Liver (tissue), 9 donors: ENCODE data around the gene AQP3. TPM values are rescaled to one million over a fixed set of nuclear protein-coding genes. Genes with fewer than 3 reads are reported as not detected.
"Not testable (repeated sequence)": the region's sequence is repeated elsewhere in the genome, so short reads cannot be mapped to it uniquely, and the experiment has no call there.

Experiments used
- DNase-seq: peaks from one replicate; pipeline ENCODE4 v3.0.0-alpha.2; 2017; ENCODE audit warnings: low spot score
- H3K27ac ChIP-seq, 2 donors: one replicate each; pipeline ENCODE4 v1.7.0; 2013; ENCODE audit warnings: inconsistent platforms in 2 of 2, low read length in 2 of 2, control low read depth in 1 of 2, low read depth in 1 of 2, mild to moderate bottlenecking in 1 of 2
- H3K27me3 ChIP-seq, 4 donors: one replicate each; pipeline versions ENCODE4 v1.6.1 to v1.7.0; 2013; ENCODE audit warnings: low read length in 3 of 4, inconsistent platforms in 1 of 4, mild to moderate bottlenecking in 1 of 4, moderate library complexity in 1 of 4; ENCODE audit not compliant: control insufficient read depth in 4 of 4, insufficient read depth in 4 of 4
- H3K36me3 ChIP-seq, 4 donors: one replicate each; pipeline versions ENCODE4 v1.6.1 to v1.7.0; 2013; ENCODE audit warnings: low read length in 3 of 4, mild to moderate bottlenecking in 3 of 4, low read depth in 1 of 4, moderate library complexity in 1 of 4; ENCODE audit not compliant: control insufficient read depth in 4 of 4, insufficient read depth in 3 of 4
- H3K4me1 ChIP-seq, 4 donors: one replicate each; pipeline versions ENCODE4 v1.6.1 to v1.7.0; 2013; ENCODE audit warnings: low read length in 3 of 4, mild to moderate bottlenecking in 3 of 4, moderate library complexity in 1 of 4; ENCODE audit not compliant: control insufficient read depth in 4 of 4, insufficient read depth in 4 of 4
- H3K4me3 ChIP-seq, 3 donors: one replicate each; pipeline versions ENCODE4 v1.6.1 to v1.7.0; 2013; ENCODE audit warnings: low read length in 3 of 3, control low read depth in 1 of 3, low read depth in 1 of 3, mild to moderate bottlenecking in 1 of 3
- H3K9ac ChIP-seq, 2 donors: one replicate each; pipeline ENCODE4 v1.7.0; 2013; ENCODE audit warnings: low read length in 2 of 2, mild to moderate bottlenecking in 2 of 2, moderate library complexity in 2 of 2, control low read depth in 1 of 2, low read depth in 1 of 2
- H3K9me3 ChIP-seq, 4 donors: one replicate each; pipeline versions ENCODE4 v1.6.1 to v1.7.0; 2013; ENCODE audit warnings: low read length in 3 of 4; ENCODE audit not compliant: control insufficient read depth in 4 of 4
- EGR1 ChIP-seq, 2 donors: IDR thresholded peaks; 2 replicates each; pipeline ENCODE4 v1.6.1; 2016 to 2018; ENCODE audit warnings: antibody characterized with exemption in 2 of 2, low read depth in 2 of 2
- FOXA2 ChIP-seq: IDR thresholded peaks from 2 replicates; pipeline ENCODE4 v1.6.1; 2016; ENCODE audit warnings: antibody characterized with exemption
- HNF4A ChIP-seq, 2 donors: conservative IDR thresholded peaks; 2 replicates each; pipeline ENCODE4 v1.6.1; 2016; ENCODE audit warnings: antibody characterized with exemption in 2 of 2, mild to moderate bottlenecking in 2 of 2
- JUND ChIP-seq, 2 donors: IDR thresholded peaks; 2 replicates each; pipeline ENCODE4 v1.6.1; 2016; ENCODE audit warnings: antibody characterized with exemption in 2 of 2
- RAD21 ChIP-seq, 2 donors: IDR thresholded peaks; 2 replicates each; pipeline ENCODE4 v1.6.1; 2016; ENCODE audit warnings: antibody characterized with exemption in 2 of 2, mild to moderate bottlenecking in 2 of 2
- RXRA ChIP-seq, 2 donors: IDR thresholded peaks; 2 replicates each; pipeline ENCODE4 v1.6.1; 2017 to 2018; ENCODE audit warnings: antibody characterized with exemption in 2 of 2, mild to moderate bottlenecking in 1 of 2
- SP1 ChIP-seq: IDR thresholded peaks from 2 replicates; pipeline ENCODE4 v1.6.1; 2018; ENCODE audit warnings: antibody characterized with exemption, mild to moderate bottlenecking
- TAF1 ChIP-seq: conservative IDR thresholded peaks from 2 replicates; pipeline ENCODE4 v1.6.1; 2016; ENCODE audit warnings: antibody characterized with exemption, mild to moderate bottlenecking
- YY1 ChIP-seq: IDR thresholded peaks from 2 replicates; pipeline ENCODE4 v1.6.1; 2016; ENCODE audit warnings: antibody characterized with exemption, mild to moderate bottlenecking
- WGBS: extraction: QIAGEN DNeasy Blood & Tissue Kit; methylation state at CpG from one replicate; pipeline ENCODE4 v1.1.7; 2013; 5-methylcytosine and 5-hydroxymethylcytosine counted together
- polyA plus RNA-seq, 2 donors: library from polyadenylated mRNA; stranded (reverse) in 1 of 2; unstranded in 1 of 2; fragments of 200-250 nt in 1 of 2; fragments of >200 nt in 1 of 2; fragmentation: Nextera tagmentation in 1 of 2; extraction: Ambion mirVana in 1 of 2; gene quantifications; one replicate each; pipeline versions ENCODE4 v1.2.1 to v1.2.3, GENCODE V29; 2013 to 2015
- total RNA-seq, 2 donors: library from RNA; depleted of rRNA; stranded (reverse); fragments of >200 nt; gene quantifications; one replicate each; pipeline ENCODE4 v1.2.3, GENCODE V29; 2014
- TF ChIP-seq, protein P1 (sequence below): IDR thresholded peaks from 2 replicates; pipeline ENCODE4 v1.6.1; 2016; ENCODE audit warnings: antibody characterized with exemption, mild to moderate bottlenecking
- TF ChIP-seq, protein P2 (sequence below): IDR thresholded peaks from 2 replicates; pipeline ENCODE4 v1.6.1; 2016; ENCODE audit warnings: antibody characterized with exemption
- donor health status: healthy.
- donor health status: healthy.
- donor health status: healthy.
- donor health status: healthy.
- donor health status: healthy.

Gene AQP3
- total and polyA plus RNA-seq, 4 donors = 60.5 to 124 (median 87.4) TPM

DNA sequence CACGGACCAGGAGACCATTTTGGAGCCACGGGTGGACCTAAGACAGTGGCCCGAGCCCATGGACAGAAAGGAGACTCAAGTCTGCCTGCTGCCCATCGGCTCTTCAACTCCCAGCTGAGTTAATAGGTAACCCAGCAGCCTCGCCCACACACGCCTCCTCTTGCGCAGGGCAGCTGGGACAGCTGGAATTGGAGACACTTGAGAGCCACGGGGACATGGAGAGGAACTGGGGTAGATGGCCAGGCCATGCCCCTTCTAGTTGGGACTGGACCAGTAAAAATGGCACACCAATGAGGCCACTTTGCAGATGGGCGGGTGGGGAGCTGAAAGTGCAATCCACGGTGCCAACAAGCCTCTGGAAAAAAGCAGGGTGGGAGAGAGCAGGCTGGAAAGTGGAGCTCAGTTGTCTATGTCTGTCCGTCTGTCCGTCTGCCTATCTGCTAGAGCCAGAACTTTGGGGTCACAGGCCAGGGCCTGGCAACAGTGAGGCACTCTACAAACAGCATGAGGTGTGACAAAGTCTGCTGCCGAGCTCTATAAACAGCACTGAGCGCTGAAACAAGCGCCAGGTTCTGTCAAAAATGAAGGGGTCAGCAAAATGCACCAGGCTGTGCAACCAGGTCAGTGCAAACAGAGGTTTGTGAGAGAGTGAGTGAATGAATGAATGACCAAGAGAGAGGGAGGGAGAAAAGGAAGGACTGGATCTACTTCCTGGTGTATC lies 52.1 kb downstream of the AQP3 start:
- not testable (repeated sequence) for H3K36me3 ChIP-seq, H3K27me3 ChIP-seq, H3K9me3 ChIP-seq
- H3K27ac ChIP-seq = peak overlapping the region; percentile 87 to 88
- DNase-seq = peak; percentile 55
- peak overlapping the region in 2 of 3 donors; percentile 48 to 60 for H3K4me3 ChIP-seq
- 33% methylated on average over 15 of the region's 15 CpGs for WGBS
- peaks cover 5 to 30% (median 15%) of the 10 kb centered on the region in 4 donors for H3K4me1 ChIP-seq
- TF ChIP-seq, protein P1, sequence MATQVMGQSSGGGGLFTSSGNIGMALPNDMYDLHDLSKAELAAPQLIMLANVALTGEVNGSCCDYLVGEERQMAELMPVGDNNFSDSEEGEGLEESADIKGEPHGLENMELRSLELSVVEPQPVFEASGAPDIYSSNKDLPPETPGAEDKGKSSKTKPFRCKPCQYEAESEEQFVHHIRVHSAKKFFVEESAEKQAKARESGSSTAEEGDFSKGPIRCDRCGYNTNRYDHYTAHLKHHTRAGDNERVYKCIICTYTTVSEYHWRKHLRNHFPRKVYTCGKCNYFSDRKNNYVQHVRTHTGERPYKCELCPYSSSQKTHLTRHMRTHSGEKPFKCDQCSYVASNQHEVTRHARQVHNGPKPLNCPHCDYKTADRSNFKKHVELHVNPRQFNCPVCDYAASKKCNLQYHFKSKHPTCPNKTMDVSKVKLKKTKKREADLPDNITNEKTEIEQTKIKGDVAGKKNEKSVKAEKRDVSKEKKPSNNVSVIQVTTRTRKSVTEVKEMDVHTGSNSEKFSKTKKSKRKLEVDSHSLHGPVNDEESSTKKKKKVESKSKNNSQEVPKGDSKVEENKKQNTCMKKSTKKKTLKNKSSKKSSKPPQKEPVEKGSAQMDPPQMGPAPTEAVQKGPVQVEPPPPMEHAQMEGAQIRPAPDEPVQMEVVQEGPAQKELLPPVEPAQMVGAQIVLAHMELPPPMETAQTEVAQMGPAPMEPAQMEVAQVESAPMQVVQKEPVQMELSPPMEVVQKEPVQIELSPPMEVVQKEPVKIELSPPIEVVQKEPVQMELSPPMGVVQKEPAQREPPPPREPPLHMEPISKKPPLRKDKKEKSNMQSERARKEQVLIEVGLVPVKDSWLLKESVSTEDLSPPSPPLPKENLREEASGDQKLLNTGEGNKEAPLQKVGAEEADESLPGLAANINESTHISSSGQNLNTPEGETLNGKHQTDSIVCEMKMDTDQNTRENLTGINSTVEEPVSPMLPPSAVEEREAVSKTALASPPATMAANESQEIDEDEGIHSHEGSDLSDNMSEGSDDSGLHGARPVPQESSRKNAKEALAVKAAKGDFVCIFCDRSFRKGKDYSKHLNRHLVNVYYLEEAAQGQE = peak; percentile 22
- peak; percentile 76 for TF ChIP-seq YY1
- TF ChIP-seq, protein P2, sequence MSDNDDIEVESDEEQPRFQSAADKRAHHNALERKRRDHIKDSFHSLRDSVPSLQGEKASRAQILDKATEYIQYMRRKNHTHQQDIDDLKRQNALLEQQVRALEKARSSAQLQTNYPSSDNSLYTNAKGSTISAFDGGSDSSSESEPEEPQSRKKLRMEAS = peak; percentile 40
- peak; percentile 87 to 93 for TF ChIP-seq EGR1 (IDR thresholded peaks at IDR 0.05; ENCODE audit: low read depth in 2 of 2)
- TF ChIP-seq TAF1 = peak; percentile 84
- TF ChIP-seq RXRA (IDR thresholded peaks at IDR 0.05) = peak; percentile 47 to 77
- peak; percentile 39 to 62 for TF ChIP-seq HNF4A (conservative IDR thresholded peaks at IDR 0.05)
- TF ChIP-seq SP1 = peak; percentile 70
- peak overlapping the region in 1 of 2 donors; percentile 26 for H3K9ac ChIP-seq

DNA sequence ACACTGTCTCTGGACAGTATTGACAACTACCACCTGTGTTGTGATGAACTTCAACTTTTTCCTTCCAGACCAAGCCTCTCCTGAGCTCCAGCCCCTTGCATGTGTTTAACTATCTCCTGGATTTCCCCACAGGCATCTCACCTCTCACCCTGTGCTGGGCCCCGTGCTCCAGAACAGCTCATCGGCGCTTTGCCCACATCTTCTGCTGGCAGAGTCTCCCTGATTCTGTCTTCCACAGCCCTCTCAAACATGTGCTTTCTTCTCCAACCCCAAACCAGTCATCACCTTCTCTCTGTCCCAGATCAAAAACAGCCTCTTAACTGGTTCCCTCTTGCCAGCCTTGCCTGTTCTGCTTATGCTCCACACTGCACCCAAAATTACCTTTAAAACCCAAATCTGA lies 53.4 kb downstream of the AQP3 start:
- Histone ChIP-seq H3K9ac (peak overlapping the region; percentile 43 to 82), H3K4me3 (peak overlapping the region; percentile 22 to 57 (median 48)), H3K4me1 (peaks cover 5 to 35% (median 17%) of the 10 kb centered on the region in 4 donors), H3K27ac (peak overlapping the region; percentile 87 to 88)
- not testable (repeated sequence) for DNase-seq, H3K36me3 ChIP-seq, H3K27me3 ChIP-seq, H3K9me3 ChIP-seq
- WGBS = 32% methylated on average over 3 of the region's 3 CpGs

DNA sequence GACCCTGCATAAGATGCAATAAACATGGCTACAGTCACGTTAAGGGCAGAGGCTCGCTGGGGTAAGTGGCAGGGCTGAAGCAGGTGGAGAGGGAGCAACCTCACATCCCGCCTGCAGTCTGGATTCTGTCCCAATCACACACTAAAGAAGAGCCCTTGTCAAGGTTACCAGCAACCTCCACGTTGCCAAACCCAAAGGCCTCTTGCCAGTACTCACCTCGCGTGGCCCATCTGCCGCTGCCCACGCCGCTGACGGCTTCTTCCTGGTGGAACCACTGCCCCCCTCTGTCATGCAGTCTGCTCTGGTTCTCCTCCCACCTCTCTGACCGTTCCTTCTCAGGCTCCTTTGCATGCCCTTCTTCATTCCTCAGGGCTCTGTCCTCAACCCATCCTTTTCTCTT lies 53.8 kb downstream of the AQP3 start:
- peak overlapping the region; percentile 9 to 48 (median 22) for H3K4me3 ChIP-seq
- H3K4me1 ChIP-seq = peaks cover 5 to 37% (median 20%) of the 10 kb centered on the region in 4 donors
- 31% methylated on average over 11 of the region's 11 CpGs for WGBS
- no peak for DNase-seq
- no peaks in the 10 kb centered on the region for H3K36me3 ChIP-seq
- H3K9ac ChIP-seq = peak overlapping the region; percentile 43 to 63
- H3K27ac ChIP-seq = peak overlapping the region; percentile 87 to 88
- H3K9me3 ChIP-seq = no peaks in the 10 kb centered on the region
- TF ChIP-seq YY1 (peak; percentile 31), JUND (IDR thresholded peaks at IDR 0.05) (peak in 1 of 2 donors; percentile 25), HNF4A (conservative IDR thresholded peaks at IDR 0.05) (peak; percentile 14 to 56), FOXA2 (no peak), RAD21 (IDR thresholded peaks at IDR 0.05) (no peak), RXRA (IDR thresholded peaks at IDR 0.05) (peak; percentile 50 to 76)
- TF ChIP-seq, protein P2 = peak; percentile 59
- H3K27me3 ChIP-seq = no peaks in the 10 kb centered on the region

DNA sequence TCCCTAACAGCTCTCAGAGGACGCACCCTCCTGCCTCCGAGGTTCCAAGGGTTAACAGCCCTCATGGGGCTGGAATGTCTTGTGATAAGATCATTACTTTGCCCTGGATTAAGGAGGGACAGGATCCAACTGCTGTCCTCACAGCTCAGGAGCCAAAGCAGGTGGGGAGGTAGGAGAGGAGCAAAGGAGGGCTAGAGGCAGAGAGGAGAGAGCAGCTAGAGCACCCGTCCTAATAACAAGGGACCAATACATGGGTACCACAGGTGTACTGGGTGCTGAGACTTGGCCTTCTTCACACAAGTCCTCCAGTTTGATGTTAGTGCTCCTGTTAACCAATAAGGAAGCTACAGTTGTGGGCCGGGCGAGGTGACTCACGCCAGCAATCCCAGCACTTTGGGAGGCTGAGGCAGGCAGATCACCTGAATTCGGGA lies 54.8 kb downstream of the AQP3 start:
- not testable (repeated sequence) for H3K36me3 ChIP-seq, H3K27me3 ChIP-seq, DNase-seq, H3K4me3 ChIP-seq, H3K9me3 ChIP-seq
- Histone ChIP-seq H3K4me1 (peaks cover 5 to 40% (median 27%) of the 10 kb centered on the region in 4 donors), H3K9ac (peak overlapping the region in 1 of 2 donors; percentile 53), H3K27ac (peak overlapping the region; percentile 87 to 88)
- WGBS = 65% methylated on average over 7 of the region's 7 CpGs
